Cardiac muscle cell (in vitro differentiated cells and primary cell): ENCODE measurements around the gene FAM114A2. TPM values are rescaled to one million over a fixed set of nuclear protein-coding genes. Genes with fewer than 3 reads are reported as not detected.
A peak's percentile ranks its signal among the peaks of the same experiment; 100 is the strongest.

Experiments
- DNase-seq, 2 donors: peaks; one replicate each; pipeline versions ENCODE4 v3.0.0 to v3.0.0-alpha.2; 2010 to 2017; ENCODE audit warnings: low read depth in 1 of 2, low spot score in 1 of 2
- H3K27ac ChIP-seq: fragments of 200-600 bp; sonication (generic); 2 replicates; pipeline ENCODE4 v1.5.1; 2016
- H3K27me3 ChIP-seq: fragments of 200-600 bp; sonication (generic); 2 replicates; pipeline ENCODE4 v1.6.0; 2016; ENCODE audit warnings: control low read depth
- H3K36me3 ChIP-seq: fragments of 200-600 bp; sonication (generic); 2 replicates; pipeline ENCODE4 v1.5.1; 2016; ENCODE audit warnings: control low read depth
- H3K4me1 ChIP-seq: fragments of 200-600 bp; sonication (generic); 2 replicates; pipeline ENCODE4 v1.8.1; 2017; ENCODE audit warnings: low read depth, mild to moderate bottlenecking, mixed run types
- H3K4me3 ChIP-seq: fragments of 200-600 bp; sonication (generic); 2 replicates; pipeline ENCODE4 v1.5.1; 2016; ENCODE audit warnings: mild to moderate bottlenecking
- H3K9me3 ChIP-seq: fragments of 200-600 bp; sonication (generic); 2 replicates; pipeline ENCODE4 v1.5.1; 2017; ENCODE audit warnings: low read depth, mild to moderate bottlenecking, control low read depth
- polyA plus RNA-seq: library from polyadenylated mRNA; unstranded; fragments of >200 nt; fragmentation: Nextera tagmentation; extraction: Ambion mirVana; gene quantifications from 2 replicates; pipeline ENCODE4 v1.2.1, GENCODE V29; 2016
- total RNA-seq: library from RNA; depleted of rRNA; stranded (reverse); fragments of >200 nt; gene quantifications from 2 replicates; pipeline ENCODE4 v1.2.3, GENCODE V29; 2016
- TF ChIP-seq, protein P1 (sequence below): IDR thresholded peaks from 2 replicates; pipeline ENCODE4 v1.5.1; 2012; ENCODE audit warnings: low read depth, mild to moderate bottlenecking, low read length

FAM114A2 gene
- total and polyA plus RNA-seq, 2 experiments from 2014 or later, result 10.3 to 13.6 TPM

DNA sequence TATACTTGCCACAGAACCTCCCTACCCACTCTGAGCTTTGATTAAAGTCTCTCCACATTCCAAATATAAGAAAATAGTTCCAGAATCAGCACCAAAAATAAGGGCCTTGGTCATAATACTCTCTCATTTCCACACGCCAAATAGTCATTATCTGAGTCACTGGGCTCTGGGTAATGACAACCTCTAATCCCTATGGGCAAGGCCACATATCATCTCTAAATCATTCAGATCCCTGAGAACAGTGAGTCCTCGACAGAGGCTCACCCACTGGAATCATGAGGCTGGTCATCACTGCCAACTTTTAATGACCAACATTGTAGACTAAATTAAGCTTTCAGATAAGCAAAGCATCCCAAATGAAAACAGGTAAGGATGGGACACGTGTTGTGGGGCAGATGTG is 28.1 kb downstream of the FAM114A2 start:
- Histone ChIP-seq H3K27me3 (no peaks in the 10 kb centered on the region), H3K36me3 (peaks cover 2% of the 10 kb centered on the region), H3K4me1 (no peaks in the 10 kb centered on the region), H3K4me3 (no peak overlapping the region), H3K9me3 (no peaks in the 10 kb centered on the region), H3K27ac (no peak overlapping the region)
- DNase-seq, result no peak
- TF ChIP-seq, protein P1, sequence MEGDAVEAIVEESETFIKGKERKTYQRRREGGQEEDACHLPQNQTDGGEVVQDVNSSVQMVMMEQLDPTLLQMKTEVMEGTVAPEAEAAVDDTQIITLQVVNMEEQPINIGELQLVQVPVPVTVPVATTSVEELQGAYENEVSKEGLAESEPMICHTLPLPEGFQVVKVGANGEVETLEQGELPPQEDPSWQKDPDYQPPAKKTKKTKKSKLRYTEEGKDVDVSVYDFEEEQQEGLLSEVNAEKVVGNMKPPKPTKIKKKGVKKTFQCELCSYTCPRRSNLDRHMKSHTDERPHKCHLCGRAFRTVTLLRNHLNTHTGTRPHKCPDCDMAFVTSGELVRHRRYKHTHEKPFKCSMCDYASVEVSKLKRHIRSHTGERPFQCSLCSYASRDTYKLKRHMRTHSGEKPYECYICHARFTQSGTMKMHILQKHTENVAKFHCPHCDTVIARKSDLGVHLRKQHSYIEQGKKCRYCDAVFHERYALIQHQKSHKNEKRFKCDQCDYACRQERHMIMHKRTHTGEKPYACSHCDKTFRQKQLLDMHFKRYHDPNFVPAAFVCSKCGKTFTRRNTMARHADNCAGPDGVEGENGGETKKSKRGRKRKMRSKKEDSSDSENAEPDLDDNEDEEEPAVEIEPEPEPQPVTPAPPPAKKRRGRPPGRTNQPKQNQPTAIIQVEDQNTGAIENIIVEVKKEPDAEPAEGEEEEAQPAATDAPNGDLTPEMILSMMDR, result no peak

DNA sequence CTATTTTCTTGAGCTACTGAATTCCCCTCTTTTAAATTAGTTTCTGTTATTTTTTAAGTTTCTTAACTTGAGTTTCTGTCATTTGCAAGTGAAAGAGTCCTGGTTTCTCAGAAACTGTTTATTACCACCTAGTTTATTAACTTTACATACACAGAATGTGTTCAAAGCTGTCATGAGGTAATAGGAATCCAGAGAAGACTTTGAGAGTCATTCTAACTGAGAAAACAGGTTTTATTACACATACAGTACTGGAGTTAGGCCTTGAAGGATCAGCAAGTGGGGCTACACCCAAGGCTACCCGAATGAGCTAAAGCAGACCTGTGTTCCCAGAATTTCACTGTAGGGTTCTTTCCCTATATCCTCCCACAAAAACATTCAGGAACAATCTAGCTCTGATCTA is 33.1 kb downstream of the FAM114A2 start:
- Histone ChIP-seq H3K9me3 (no peaks in the 10 kb centered on the region), H3K4me3 (no peak overlapping the region), H3K27me3 (no peaks in the 10 kb centered on the region), H3K27ac (no peak overlapping the region), H3K36me3 (peaks cover 9% of the 10 kb centered on the region), H3K4me1 (no peaks in the 10 kb centered on the region)
- no peak for DNase-seq
- TF ChIP-seq, protein P1, result no peak

DNA sequence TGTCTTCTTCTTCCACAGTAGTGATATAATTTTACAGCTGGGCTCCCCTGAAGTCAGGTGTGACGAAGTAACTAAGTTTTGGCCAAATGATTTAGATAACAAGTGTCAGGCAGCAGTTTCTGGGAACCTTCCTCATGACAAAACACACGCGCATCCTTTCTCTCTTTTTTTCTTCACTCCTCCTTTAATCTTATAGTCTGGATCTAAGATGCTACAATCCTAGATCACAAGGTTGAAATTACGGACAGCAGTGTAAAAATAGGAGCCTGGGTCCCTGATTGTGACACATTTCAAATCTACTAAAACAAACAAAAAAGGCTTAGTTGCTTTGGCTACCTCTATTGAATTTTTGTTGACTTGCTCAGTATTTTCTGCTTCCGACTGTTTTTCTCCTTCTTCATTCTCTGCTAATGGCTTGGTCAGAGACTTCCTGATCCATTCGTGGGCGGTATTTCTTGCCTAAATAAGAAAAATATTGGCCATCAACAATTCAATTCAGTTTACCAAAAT is 36.1 kb downstream of the FAM114A2 start:
- DNase-seq, result peak in 1 of 2 donors; percentile 49
- Histone ChIP-seq H3K36me3 (peaks cover 15% of the 10 kb centered on the region), H3K4me3 (no peak overlapping the region), H3K4me1 (no peaks in the 10 kb centered on the region), H3K27me3 (no peaks in the 10 kb centered on the region), H3K27ac (no peak overlapping the region), H3K9me3 (no peaks in the 10 kb centered on the region)
- TF ChIP-seq, protein P1, result no peak

DNA sequence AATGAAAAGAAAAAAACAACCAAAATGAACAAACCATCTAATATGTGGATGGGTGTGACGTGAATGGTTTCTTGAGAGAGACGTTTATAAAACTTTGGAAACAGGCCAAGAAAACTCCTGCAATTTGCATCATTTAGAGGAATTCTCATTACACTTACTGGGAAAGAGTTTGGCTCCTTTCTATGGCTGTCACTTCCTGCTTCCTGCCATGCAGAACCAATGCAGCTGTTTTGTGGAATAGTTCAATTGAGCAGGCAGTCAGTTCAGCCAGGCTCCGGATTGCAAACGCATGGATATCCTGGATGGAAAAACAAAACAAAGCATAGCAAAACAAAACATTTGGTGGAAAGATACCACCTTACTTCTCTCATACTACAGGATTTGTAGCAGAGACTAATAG is 36.6 kb downstream of the FAM114A2 start:
- no peaks in the 10 kb centered on the region for H3K9me3 ChIP-seq
- H3K4me1 ChIP-seq, result no peaks in the 10 kb centered on the region
- H3K27me3 ChIP-seq, result no peaks in the 10 kb centered on the region
- peaks cover 15% of the 10 kb centered on the region for H3K36me3 ChIP-seq
- no peak overlapping the region for H3K4me3 ChIP-seq
- no peak overlapping the region for H3K27ac ChIP-seq
- TF ChIP-seq, protein P1, result no peak
- peak in 1 of 2 donors; percentile 96 for DNase-seq

DNA sequence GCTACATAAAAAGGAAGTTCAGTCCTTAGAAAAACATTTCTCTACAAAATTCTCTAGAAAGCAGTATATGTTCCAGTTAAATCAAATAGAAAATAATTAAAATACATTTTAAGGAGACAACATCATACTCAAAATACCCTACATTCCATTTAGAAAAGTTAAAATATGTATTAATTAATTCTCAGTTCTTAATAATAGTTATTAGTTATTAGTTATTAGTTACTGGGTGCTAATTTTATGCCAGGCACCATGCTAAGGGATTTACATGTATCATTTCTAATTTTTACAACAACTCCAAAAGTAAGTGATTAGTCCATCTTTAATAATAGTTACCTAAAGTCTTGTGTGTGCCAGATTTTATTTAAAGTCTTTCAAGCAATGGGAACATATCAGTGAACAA is 38.0 kb downstream of the FAM114A2 start:
- TF ChIP-seq, protein P1, result no peak
- Histone ChIP-seq H3K4me1 (no peaks in the 10 kb centered on the region), H3K36me3 (peaks cover 15% of the 10 kb centered on the region), H3K9me3 (no peaks in the 10 kb centered on the region), H3K27ac (no peak overlapping the region), H3K4me3 (no peak overlapping the region), H3K27me3 (no peaks in the 10 kb centered on the region)
- DNase-seq, result no peak

DNA sequence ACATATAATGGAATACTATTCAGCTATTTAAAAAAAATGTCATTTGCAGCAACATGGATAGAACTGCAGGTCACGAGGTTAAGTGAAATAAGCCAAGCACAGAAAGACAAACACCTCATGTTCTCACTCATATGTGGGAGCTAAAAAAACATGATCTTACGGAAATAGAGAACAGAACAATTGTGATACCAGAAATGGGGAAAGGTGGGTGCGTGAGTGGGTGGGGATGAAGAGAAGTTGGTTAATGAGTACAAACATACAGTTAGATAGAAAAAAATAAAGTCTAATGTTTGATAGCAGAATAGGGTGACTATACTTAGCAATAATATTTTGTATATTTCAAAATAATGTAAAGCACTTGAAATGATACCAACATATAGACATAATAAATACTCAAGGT is 38.7 kb downstream of the FAM114A2 start:
- TF ChIP-seq, protein P1, result no peak
- H3K27ac ChIP-seq, result no peak overlapping the region
- H3K9me3 ChIP-seq, result no peaks in the 10 kb centered on the region
- H3K4me1 ChIP-seq, result no peaks in the 10 kb centered on the region
- no peak for DNase-seq
- no peaks in the 10 kb centered on the region for H3K27me3 ChIP-seq
- peaks cover 15% of the 10 kb centered on the region for H3K36me3 ChIP-seq
- H3K4me3 ChIP-seq, result no peak overlapping the region
